SH-SY5Y (cell line): ENCODE measurements around the gene NAV2.

Experiments used
- GATA2 ChIP-seq: IDR thresholded peaks from 2 replicates; pipeline ENCODE4 v1.6.1; 2011; ENCODE audit warnings: mild to moderate bottlenecking, low read depth, low read length
- GATA3 ChIP-seq: IDR thresholded peaks from 2 replicates; pipeline ENCODE4 v1.6.1; 2011; ENCODE audit warnings: low read depth, mild to moderate bottlenecking, low read length, moderate library complexity

- TF ChIP-seq GATA2, result no peak
- no peak for TF ChIP-seq GATA3
These were observed 10.1 kb downstream of the NAV2 start for GRCh38 chr11:19722702-19723101.
